ENCODE results near the gene PAAF1.

Gene PAAF1

GRCh38 chr11:73977856-73978519, 101.2 kb downstream of the PAAF1 start:
- no peak overlapping the region for H3K4me3 ChIP-seq (ENCODE audit: low read length)
- DNase-seq (ENCODE audit: low read depth) = no peak
- TF ChIP-seq CTCF (conservative IDR thresholded peaks at IDR 0.05; ENCODE audit: low read length) = no peak

GRCh38 chr11:73978576-73979086, 101.8 kb downstream of the PAAF1 start:
- DNase-seq (ENCODE audit: low read depth) = peak; percentile 42
- no peak overlapping the region for H3K4me3 ChIP-seq (ENCODE audit: low read length)
- no peak for TF ChIP-seq CTCF (conservative IDR thresholded peaks at IDR 0.05; ENCODE audit: low read length)

GRCh38 chr11:73980001-73980961, 103.5 kb downstream of the PAAF1 start:
- peak; percentile 20 for DNase-seq (ENCODE audit: low read depth)
- no peak for TF ChIP-seq CTCF (conservative IDR thresholded peaks at IDR 0.05; ENCODE audit: low read length)
- H3K4me3 ChIP-seq (ENCODE audit: low read length) = no peak overlapping the region

Data from AG10803 (cell line).